HL-60 (cell line): ENCODE results near the gene MAP7D1.
A peak's percentile ranks its signal among the peaks of the same experiment; 100 is the strongest.

Experiments
- DNase-seq, 2 experiments: peaks; one replicate each; pipeline ENCODE4 v3.0.0-alpha.2; 2010 to 2020; ENCODE audit warnings: low read depth in 1 of 2, low spot score in 1 of 2
- H3K27ac ChIP-seq: fragments of 250-450 bp; sonication (Bioruptor Pico); replicated peaks from 2 replicates; pipeline ENCODE4 v1.5.1; 2020; ENCODE audit warnings: mild to moderate bottlenecking, moderate library complexity
- H3K27me3 ChIP-seq: fragments of 250-450 bp; sonication (Bioruptor Pico); 2 replicates; pipeline ENCODE4 v1.5.1; 2021; ENCODE audit warnings: mild to moderate bottlenecking, moderate library complexity; ENCODE audit not compliant: insufficient read depth, poor library complexity, severe bottlenecking
- H3K4me3 ChIP-seq: replicated peaks from 2 replicates; pipeline ENCODE4 v1.5.1; 2011; ENCODE audit warnings: mild to moderate bottlenecking, control low read depth, low read length; ENCODE audit not compliant: insufficient read depth
- GABPA ChIP-seq: IDR thresholded peaks from 2 replicates; pipeline ENCODE4 v1.6.1; 2012; ENCODE audit warnings: low read depth
- POLR2AphosphoS5 ChIP-seq: IDR thresholded peaks from 2 replicates; pipeline ENCODE4 v1.6.1; 2012; ENCODE audit warnings: low read depth
- SPI1 ChIP-seq: IDR thresholded peaks from 2 replicates; pipeline ENCODE4 v1.6.1; 2012; ENCODE audit warnings: low read depth, mild to moderate bottlenecking, borderline replicate concordance
- TF ChIP-seq, protein P1 (sequence below): IDR thresholded peaks from one replicate; pipeline ENCODE4 v1.5.1; 2011; ENCODE audit warnings: low read length, control low read depth, inconsistent platforms; ENCODE audit not compliant: insufficient read depth
- TF ChIP-seq, protein P2 (sequence below): IDR thresholded peaks from 2 replicates; pipeline ENCODE4 v1.6.1; 2012; ENCODE audit warnings: low read depth; ENCODE audit not compliant: insufficient replicate concordance

MAP7D1 gene

DNA sequence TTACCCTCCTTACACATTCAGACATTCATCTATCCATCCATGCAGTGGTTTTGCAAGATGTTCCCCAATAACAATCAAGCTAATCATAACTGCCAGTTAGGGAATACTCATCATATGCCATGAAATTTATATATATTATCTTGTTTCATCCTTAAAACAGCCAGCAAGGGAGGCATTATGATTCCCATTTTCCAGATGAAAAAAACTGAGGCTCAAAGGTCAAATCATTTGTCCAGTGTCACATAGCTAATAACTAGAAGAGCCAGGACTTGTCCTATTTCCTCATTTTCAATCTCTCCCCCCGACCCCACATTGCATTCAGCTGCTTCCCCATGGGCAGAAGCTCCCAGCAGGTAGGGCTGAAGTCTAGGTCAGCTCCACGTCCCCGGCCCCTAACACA is 23.9 kb upstream of the MAP7D1 start:
- no peaks in the 10 kb centered on the region for H3K27me3 ChIP-seq
- no peak overlapping the region for H3K27ac ChIP-seq
- no peak for TF ChIP-seq SPI1
- H3K4me3 ChIP-seq: no peak overlapping the region
- no peak for DNase-seq

DNA sequence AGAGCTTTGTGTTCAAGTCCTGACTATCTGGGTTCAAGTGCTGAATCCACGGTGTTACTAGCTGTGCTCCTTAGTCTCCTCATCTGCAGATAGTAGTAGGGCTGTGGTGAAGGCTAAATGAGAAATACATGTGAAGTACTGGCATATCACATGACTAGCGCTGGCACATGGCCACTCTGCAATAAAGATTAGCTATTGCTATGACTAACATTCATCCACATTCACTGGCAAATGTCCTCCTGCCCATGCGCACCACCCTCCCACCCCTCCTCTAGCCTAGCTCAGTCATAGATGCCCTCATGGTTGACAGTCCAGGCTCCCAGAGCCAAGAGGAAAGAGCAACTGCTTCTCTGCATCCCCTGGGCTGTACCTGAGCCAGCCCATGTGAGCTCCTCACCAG is 22.5 kb upstream of the MAP7D1 start:
- no peaks in the 10 kb centered on the region for H3K27me3 ChIP-seq
- DNase-seq: no peak
- TF ChIP-seq, protein P1, sequence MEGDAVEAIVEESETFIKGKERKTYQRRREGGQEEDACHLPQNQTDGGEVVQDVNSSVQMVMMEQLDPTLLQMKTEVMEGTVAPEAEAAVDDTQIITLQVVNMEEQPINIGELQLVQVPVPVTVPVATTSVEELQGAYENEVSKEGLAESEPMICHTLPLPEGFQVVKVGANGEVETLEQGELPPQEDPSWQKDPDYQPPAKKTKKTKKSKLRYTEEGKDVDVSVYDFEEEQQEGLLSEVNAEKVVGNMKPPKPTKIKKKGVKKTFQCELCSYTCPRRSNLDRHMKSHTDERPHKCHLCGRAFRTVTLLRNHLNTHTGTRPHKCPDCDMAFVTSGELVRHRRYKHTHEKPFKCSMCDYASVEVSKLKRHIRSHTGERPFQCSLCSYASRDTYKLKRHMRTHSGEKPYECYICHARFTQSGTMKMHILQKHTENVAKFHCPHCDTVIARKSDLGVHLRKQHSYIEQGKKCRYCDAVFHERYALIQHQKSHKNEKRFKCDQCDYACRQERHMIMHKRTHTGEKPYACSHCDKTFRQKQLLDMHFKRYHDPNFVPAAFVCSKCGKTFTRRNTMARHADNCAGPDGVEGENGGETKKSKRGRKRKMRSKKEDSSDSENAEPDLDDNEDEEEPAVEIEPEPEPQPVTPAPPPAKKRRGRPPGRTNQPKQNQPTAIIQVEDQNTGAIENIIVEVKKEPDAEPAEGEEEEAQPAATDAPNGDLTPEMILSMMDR: no peak
- TF ChIP-seq, protein P2, sequence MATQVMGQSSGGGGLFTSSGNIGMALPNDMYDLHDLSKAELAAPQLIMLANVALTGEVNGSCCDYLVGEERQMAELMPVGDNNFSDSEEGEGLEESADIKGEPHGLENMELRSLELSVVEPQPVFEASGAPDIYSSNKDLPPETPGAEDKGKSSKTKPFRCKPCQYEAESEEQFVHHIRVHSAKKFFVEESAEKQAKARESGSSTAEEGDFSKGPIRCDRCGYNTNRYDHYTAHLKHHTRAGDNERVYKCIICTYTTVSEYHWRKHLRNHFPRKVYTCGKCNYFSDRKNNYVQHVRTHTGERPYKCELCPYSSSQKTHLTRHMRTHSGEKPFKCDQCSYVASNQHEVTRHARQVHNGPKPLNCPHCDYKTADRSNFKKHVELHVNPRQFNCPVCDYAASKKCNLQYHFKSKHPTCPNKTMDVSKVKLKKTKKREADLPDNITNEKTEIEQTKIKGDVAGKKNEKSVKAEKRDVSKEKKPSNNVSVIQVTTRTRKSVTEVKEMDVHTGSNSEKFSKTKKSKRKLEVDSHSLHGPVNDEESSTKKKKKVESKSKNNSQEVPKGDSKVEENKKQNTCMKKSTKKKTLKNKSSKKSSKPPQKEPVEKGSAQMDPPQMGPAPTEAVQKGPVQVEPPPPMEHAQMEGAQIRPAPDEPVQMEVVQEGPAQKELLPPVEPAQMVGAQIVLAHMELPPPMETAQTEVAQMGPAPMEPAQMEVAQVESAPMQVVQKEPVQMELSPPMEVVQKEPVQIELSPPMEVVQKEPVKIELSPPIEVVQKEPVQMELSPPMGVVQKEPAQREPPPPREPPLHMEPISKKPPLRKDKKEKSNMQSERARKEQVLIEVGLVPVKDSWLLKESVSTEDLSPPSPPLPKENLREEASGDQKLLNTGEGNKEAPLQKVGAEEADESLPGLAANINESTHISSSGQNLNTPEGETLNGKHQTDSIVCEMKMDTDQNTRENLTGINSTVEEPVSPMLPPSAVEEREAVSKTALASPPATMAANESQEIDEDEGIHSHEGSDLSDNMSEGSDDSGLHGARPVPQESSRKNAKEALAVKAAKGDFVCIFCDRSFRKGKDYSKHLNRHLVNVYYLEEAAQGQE: no peak
- TF ChIP-seq GABPA (no peak), POLR2AphosphoS5 (no peak), SPI1 (no peak)
- H3K4me3 ChIP-seq: no peak overlapping the region
- no peak overlapping the region for H3K27ac ChIP-seq

DNA sequence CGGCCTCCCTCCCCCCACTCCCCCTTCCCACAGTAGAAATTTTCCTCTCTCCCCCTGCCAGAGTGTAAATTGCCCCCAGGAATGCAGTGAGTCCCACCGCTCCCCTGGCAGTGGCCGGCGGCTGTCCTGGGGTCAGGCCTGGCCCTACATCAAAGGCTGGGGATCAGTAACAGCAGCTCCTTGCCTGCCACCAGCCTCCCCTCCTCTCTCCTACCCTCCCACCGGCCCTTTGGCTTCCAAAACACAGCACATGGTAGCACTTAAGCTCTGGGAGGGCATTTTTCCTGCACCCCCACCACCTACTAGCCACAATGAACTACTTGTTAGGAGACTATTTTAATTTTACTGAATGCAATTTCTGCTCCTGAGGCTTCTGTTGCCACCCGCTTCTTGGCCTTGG is 21.9 kb upstream of the MAP7D1 start:
- Histone ChIP-seq H3K27me3 (no peaks in the 10 kb centered on the region), H3K27ac (0 out of 2 replicates have a peak overlapping the region, but pooled peaks have one; percentile 13), H3K4me3 (no peak overlapping the region)
- TF ChIP-seq GABPA: no peak
- TF ChIP-seq, protein P2: no peak
- TF ChIP-seq, protein P1: no peak
- no peak for TF ChIP-seq SPI1
- TF ChIP-seq POLR2AphosphoS5: no peak
- DNase-seq: no peak

DNA sequence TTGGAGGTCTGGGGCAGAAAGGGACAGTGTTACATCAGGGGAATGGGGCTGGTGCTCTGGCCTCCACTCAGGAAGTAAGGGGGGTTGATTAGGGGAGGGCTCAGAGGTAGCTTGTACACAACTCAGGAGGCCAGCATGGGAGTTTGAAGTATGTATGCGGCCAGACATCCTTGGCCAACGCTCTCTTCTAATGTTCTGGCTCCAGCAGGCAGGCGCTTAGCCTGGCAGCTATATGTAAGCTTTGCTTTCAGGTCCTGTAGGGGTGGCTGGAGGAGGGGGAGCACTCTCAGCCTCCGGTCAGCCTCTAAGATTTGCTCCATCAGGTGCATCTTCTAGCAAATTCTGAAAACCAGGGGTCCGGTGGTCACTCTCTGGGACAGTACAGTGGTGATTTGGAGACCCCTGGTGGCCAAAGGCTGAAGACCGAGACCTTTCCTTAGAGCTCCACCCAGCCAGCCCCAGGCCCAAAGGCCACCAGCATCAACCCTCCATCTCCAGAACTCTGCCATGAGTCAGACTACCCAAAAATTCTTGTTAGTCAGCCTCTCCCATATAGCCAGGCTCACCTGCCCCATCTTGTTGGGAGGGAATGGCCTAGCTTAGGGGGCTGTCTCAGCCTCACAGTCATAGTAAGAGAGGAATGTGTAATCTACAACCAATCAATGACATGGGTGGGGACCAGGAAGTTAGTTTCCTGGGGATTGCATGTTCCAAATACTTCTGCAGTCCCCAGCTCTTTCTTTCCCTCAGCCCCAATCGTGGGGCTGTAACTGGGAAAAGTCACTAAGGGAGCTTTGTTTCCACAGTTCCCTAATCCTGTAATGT is 21.2 kb upstream of the MAP7D1 start:
- Histone ChIP-seq H3K27me3 (no peaks in the 10 kb centered on the region), H3K27ac (0 out of 2 replicates have a peak overlapping the region, but pooled peaks have one; percentile 13), H3K4me3 (no peak overlapping the region)
- TF ChIP-seq GABPA: no peak
- TF ChIP-seq, protein P1: peak; percentile 65
- DNase-seq: peak in 1 of 2 experiments; percentile 31
